Thyroid gland (tissue), 4 donors: ENCODE results near the gene ZBTB44. TPM values are rescaled to one million over a fixed set of nuclear protein-coding genes. Genes with fewer than 3 reads are reported as not detected.

Experiments
- DNase-seq, 2 donors: peaks; one replicate each; pipeline ENCODE4 v3.0.0-alpha.2; 2019
- H3K27ac ChIP-seq, 3 donors: fragments of 200-600 bp; sonication (generic); 1 replicate in 2 of 3; 2 replicates in 1 of 3; pipeline ENCODE4 v1.5.1; 2016 to 2019; ENCODE audit warnings: mild to moderate bottlenecking in 1 of 3, moderate library complexity in 1 of 3
- H3K27me3 ChIP-seq: fragments of 200-600 bp; sonication (generic); one replicate; pipeline ENCODE4 v1.5.1; 2019
- H3K36me3 ChIP-seq, 2 donors: fragments of 200-600 bp; sonication (generic); one replicate each; pipeline ENCODE4 v1.5.1; 2016 to 2019
- H3K4me1 ChIP-seq, 2 donors: fragments of 200-600 bp; sonication (generic); one replicate each; pipeline ENCODE4 v1.5.1; 2017 to 2019
- H3K4me3 ChIP-seq, 3 donors: fragments of 200-600 bp; sonication (generic); replicated peaks in 1 of 3; 1 replicate in 2 of 3; 2 replicates in 1 of 3; pipeline ENCODE4 v1.5.1; 2016; ENCODE audit warnings: mild to moderate bottlenecking in 1 of 3
- H3K9me3 ChIP-seq: fragments of 200-600 bp; sonication (generic); one replicate; pipeline ENCODE4 v1.5.1; 2017
- POLR2A ChIP-seq, 2 donors: fragments of 450-650 bp; IDR thresholded peaks; one replicate each; pipeline ENCODE4 v1.6.1; 2017; ENCODE audit warnings: antibody characterized with exemption in 2 of 2, mild to moderate bottlenecking in 2 of 2, moderate library complexity in 1 of 2
- WGBS, 2 donors: methylation state at CpG; one replicate each; pipeline ENCODE4 v1.1.5; 2017; 5-methylcytosine and 5-hydroxymethylcytosine counted together
- intact Hi-C: fragments of 100-400 bp; cut with DNase I; formaldehyde crosslinking; loops from one replicate; pipeline ENCODE4 v1.15.1; 2023
- total RNA-seq, 4 donors: library from RNA; depleted of rRNA; stranded (reverse); fragments of >200 nt; gene quantifications; one replicate each; pipeline ENCODE4 v1.2.3, GENCODE V29; 2016
- TF ChIP-seq, protein P1 (sequence below), 6 experiments: fragments of 200-600 bp in 3 of 6; fragments of 450-650 bp in 3 of 6; sonication (generic) in 3 of 6; IDR thresholded peaks; one replicate each; pipeline ENCODE4 v1.5.1; 2016 to 2019; ENCODE audit warnings: antibody characterized with exemption in 6 of 6, mild to moderate bottlenecking in 2 of 6, inconsistent platforms in 1 of 6, moderate library complexity in 1 of 6

ZBTB44 gene
- total RNA-seq, 4 donors from 2014 or later: 57.9 to 85.9 (median 58.8) TPM

- no peak for TF ChIP-seq POLR2A (IDR thresholded peaks at IDR 0.05)
- TF ChIP-seq, protein P1, sequence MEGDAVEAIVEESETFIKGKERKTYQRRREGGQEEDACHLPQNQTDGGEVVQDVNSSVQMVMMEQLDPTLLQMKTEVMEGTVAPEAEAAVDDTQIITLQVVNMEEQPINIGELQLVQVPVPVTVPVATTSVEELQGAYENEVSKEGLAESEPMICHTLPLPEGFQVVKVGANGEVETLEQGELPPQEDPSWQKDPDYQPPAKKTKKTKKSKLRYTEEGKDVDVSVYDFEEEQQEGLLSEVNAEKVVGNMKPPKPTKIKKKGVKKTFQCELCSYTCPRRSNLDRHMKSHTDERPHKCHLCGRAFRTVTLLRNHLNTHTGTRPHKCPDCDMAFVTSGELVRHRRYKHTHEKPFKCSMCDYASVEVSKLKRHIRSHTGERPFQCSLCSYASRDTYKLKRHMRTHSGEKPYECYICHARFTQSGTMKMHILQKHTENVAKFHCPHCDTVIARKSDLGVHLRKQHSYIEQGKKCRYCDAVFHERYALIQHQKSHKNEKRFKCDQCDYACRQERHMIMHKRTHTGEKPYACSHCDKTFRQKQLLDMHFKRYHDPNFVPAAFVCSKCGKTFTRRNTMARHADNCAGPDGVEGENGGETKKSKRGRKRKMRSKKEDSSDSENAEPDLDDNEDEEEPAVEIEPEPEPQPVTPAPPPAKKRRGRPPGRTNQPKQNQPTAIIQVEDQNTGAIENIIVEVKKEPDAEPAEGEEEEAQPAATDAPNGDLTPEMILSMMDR (IDR thresholded peaks at IDR 0.05): no peak
- no peaks in the 10 kb centered on the region for H3K27me3 ChIP-seq
- peaks cover 0 to 7% of the 10 kb centered on the region in 2 donors for H3K4me1 ChIP-seq
- no peaks in the 10 kb centered on the region for H3K36me3 ChIP-seq
- DNase-seq: peak; percentile 37 to 38
- H3K9me3 ChIP-seq: no peaks in the 10 kb centered on the region
- WGBS, 2 donors: 63 to 70% methylated on average over 12 to 19 of the region's 19 CpGs
- intact Hi-C loops: no loop called here
- H3K4me3 ChIP-seq: no peak overlapping the region
- no peak overlapping the region for H3K27ac ChIP-seq
Observed at GRCh38 chr11:130188585-130189347, 126.0 kb downstream of the ZBTB44 start.

DNA sequence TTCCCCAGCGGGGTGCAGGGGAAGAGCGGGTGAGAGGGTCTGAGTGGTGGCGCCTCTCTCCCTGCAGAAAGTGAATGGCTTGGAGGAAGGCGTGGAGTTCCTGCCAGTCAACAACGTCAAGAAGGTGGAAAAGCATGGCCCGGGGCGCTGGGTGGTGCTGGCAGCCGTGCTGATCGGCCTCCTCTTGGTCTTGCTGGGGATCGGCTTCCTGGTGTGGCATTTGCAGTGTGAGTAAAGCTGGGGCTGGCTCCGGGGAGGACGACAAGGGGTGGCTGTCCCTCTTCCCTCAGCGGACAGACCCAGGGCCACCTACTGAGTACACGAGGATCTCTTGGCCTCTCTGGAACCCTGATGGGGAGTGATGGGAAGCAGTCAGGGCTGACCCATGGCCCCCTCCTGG is 126.7 kb downstream of the ZBTB44 start:
- intact Hi-C loops: no loop called here

DNA sequence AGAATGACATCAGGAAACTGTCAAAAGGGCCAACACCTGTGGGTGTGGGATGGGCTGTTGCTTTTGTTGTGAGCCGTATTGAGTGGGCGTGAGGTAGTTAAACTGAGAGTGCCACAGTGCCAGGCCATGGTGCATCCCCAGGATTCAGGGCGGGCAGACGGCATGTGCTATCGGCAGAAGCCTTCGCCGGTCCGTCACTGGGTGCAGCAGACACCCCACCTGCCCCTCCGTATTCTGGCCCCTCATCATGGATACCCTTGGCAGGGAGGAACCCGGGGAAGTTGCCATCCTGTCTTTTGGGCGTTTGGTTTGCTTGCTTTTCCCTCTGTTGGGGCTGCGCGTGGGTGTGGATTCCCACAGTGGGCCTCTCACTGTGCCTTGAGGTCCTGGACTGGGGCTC is 127.6 kb downstream of the ZBTB44 start:
- Histone ChIP-seq H3K36me3 (no peaks in the 10 kb centered on the region), H3K27ac (no peak overlapping the region), H3K4me1 (peaks cover 2 to 12% of the 10 kb centered on the region in 2 donors), H3K27me3 (no peaks in the 10 kb centered on the region), H3K4me3 (no peak overlapping the region), H3K9me3 (no peaks in the 10 kb centered on the region)
- no peak for TF ChIP-seq POLR2A (IDR thresholded peaks at IDR 0.05)
- TF ChIP-seq, protein P1 (IDR thresholded peaks at IDR 0.05): no peak
- no peak for DNase-seq
- WGBS, 2 donors: 93 to 96% methylated on average over 12 to 13 of the region's 13 CpGs
- intact Hi-C loops: no loop called here

More for the DNA sequence above, 126.7 kb downstream of the ZBTB44 start:
- Histone ChIP-seq H3K27me3 (no peaks in the 10 kb centered on the region), H3K36me3 (no peaks in the 10 kb centered on the region), H3K9me3 (no peaks in the 10 kb centered on the region), H3K27ac (no peak overlapping the region), H3K4me3 (no peak overlapping the region), H3K4me1 (peaks cover 0 to 7% of the 10 kb centered on the region in 2 donors)
- no peak for TF ChIP-seq POLR2A (IDR thresholded peaks at IDR 0.05)
- TF ChIP-seq, protein P1 (IDR thresholded peaks at IDR 0.05): no peak
- DNase-seq: no peak
- 87 to 96% methylated on average over 14 of the region's 14 CpGs for WGBS, 2 donors

- H3K36me3 ChIP-seq: no peaks in the 10 kb centered on the region
- DNase-seq: no peak
- WGBS, 2 donors: 76 to 84% methylated on average over 11 of the region's 11 CpGs
Observed at GRCh38 chr11:130183878-130184610, 130.7 kb downstream of the ZBTB44 start.

More at GRCh38 chr11:130183878-130184610, 130.7 kb downstream of the ZBTB44 start:
- Histone ChIP-seq H3K4me1 (peaks cover 30 to 42% of the 10 kb centered on the region in 2 donors), H3K9me3 (no peaks in the 10 kb centered on the region), H3K4me3 (no peak overlapping the region), H3K27me3 (no peaks in the 10 kb centered on the region), H3K27ac (no peak overlapping the region)
- intact Hi-C loops: no loop called here
- TF ChIP-seq POLR2A (IDR thresholded peaks at IDR 0.05): no peak
- TF ChIP-seq, protein P1 (IDR thresholded peaks at IDR 0.05): no peak
